GM21515 (cell line): ENCODE measurements around the gene PSAP.

Source experiments
- ATAC-seq: cut with Tn5 transposase; IDR thresholded peaks from one replicate; pipeline ENCODE4 v1.9.1; 2021; ENCODE audit not compliant: unreplicated experiment

The PSAP gene

GRCh38 chr10:71810048-71810750 is 40.9 kb downstream of the PSAP start:
- no peak for ATAC-seq

- no peak for ATAC-seq
These were observed 41.4 kb downstream of the PSAP start for GRCh38 chr10:71809628-71810027.

- no peak for ATAC-seq
These were observed 43.2 kb downstream of the PSAP start for GRCh38 chr10:71807557-71808510.

- ATAC-seq, result no peak
These were observed 44.1 kb downstream of the PSAP start for GRCh38 chr10:71806704-71807556.

GRCh38 chr10:71805776-71806703 is 45.0 kb downstream of the PSAP start:
- no peak for ATAC-seq

GRCh38 chr10:71804077-71804476 is 47.0 kb downstream of the PSAP start:
- no peak for ATAC-seq

GRCh38 chr10:71802715-71803488 is 48.1 kb downstream of the PSAP start:
- ATAC-seq, result no peak

- ATAC-seq, result no peak
These were observed 48.8 kb downstream of the PSAP start for GRCh38 chr10:71802235-71802634.

GRCh38 chr10:71801361-71801760 is 49.7 kb downstream of the PSAP start:
- ATAC-seq, result peak; percentile 87

- no peak for ATAC-seq
These were observed 51.2 kb downstream of the PSAP start for GRCh38 chr10:71799608-71800453.

GRCh38 chr10:71799112-71799511 is 51.9 kb downstream of the PSAP start:
- ATAC-seq, result no peak

GRCh38 chr10:71798308-71798624 is 52.8 kb downstream of the PSAP start:
- no peak for ATAC-seq

GRCh38 chr10:71797533-71798307 is 53.3 kb downstream of the PSAP start:
- ATAC-seq, result no peak

- ATAC-seq, result no peak
These were observed 54.2 kb downstream of the PSAP start for GRCh38 chr10:71796749-71797405.

GRCh38 chr10:71795248-71795647 is 55.8 kb downstream of the PSAP start:
- no peak for ATAC-seq

GRCh38 chr10:71790749-71791440 is 60.2 kb downstream of the PSAP start:
- no peak for ATAC-seq

GRCh38 chr10:71789871-71790270 is 61.2 kb downstream of the PSAP start:
- ATAC-seq, result no peak
